Measurements from ENCODE around the gene YIPF1. TPM values are rescaled to one million over a fixed set of nuclear protein-coding genes. Genes with fewer than 3 reads are reported as not detected.
"Not testable (repeated sequence)": the region's sequence is repeated elsewhere in the genome, so short reads cannot be mapped to it uniquely, and the experiment has no call there.

Gene YIPF1
- total RNA-seq, 1 donor from 2014 or later = 37.3 TPM

DNA sequence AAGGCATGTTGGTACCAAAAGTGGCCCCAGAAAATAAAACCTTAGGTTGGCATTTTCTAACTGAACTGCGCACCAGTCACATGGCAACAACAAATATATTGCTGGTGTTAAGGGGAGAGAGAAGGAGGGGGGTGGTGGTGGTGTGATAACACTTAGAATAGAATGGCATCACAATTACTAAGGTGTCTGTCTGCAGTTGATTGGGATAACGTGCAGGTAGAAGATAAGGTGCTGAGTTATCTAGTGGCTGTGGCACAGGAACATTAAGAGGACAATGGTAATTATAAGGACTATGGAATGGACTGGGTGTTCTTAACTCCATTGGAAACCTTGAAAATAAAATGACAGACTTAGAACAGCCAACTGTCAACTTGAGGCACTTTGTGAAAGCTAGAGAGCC, 1.4 kb upstream of the YIPF1 start:
- Mint-ChIP-seq H3K4me3 (ENCODE audit: low read depth) (no peak overlapping the region), H3K27ac (no peak overlapping the region), H3K9me3 (ENCODE audit: low read depth) (no peaks in the 10 kb centered on the region), H3K4me1 (ENCODE audit: low read depth) (peaks cover 16% of the 10 kb centered on the region), H3K36me3 (ENCODE audit: insufficient read depth) (peaks cover 7% of the 10 kb centered on the region), H3K27me3 (no peaks in the 10 kb centered on the region)
- no peak for DNase-seq (ENCODE audit: low spot score, unreplicated experiment)
- TF ChIP-seq, protein P1, sequence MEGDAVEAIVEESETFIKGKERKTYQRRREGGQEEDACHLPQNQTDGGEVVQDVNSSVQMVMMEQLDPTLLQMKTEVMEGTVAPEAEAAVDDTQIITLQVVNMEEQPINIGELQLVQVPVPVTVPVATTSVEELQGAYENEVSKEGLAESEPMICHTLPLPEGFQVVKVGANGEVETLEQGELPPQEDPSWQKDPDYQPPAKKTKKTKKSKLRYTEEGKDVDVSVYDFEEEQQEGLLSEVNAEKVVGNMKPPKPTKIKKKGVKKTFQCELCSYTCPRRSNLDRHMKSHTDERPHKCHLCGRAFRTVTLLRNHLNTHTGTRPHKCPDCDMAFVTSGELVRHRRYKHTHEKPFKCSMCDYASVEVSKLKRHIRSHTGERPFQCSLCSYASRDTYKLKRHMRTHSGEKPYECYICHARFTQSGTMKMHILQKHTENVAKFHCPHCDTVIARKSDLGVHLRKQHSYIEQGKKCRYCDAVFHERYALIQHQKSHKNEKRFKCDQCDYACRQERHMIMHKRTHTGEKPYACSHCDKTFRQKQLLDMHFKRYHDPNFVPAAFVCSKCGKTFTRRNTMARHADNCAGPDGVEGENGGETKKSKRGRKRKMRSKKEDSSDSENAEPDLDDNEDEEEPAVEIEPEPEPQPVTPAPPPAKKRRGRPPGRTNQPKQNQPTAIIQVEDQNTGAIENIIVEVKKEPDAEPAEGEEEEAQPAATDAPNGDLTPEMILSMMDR (IDR thresholded peaks at IDR 0.05; ENCODE audit: unreplicated experiment) = no peak

DNA sequence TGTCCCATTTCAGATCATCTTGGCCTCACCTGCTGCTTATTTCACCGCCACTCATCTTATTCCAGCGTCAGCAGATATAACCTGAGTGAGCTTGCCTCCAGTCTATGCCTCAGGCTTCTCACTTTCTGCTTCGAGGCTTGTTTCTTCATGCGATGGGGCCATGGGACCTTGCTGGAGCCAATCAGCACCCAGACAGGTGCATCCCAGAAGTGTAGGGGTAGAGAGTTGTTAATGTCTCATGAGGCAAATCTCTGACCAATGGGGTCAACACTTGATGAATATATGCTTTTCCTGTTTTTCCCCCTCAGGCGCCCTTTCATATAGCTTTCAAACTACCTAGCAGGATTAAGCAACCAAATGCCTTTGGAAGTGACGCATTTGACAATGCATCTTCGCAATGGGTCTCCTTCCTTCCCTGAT, 935 bp upstream of the YIPF1 start:
- DNase-seq (ENCODE audit: low spot score, unreplicated experiment) = no peak
- H3K9me3 Mint-ChIP-seq (ENCODE audit: low read depth) = no peaks in the 10 kb centered on the region
- H3K27me3 Mint-ChIP-seq = no peaks in the 10 kb centered on the region
- H3K36me3 Mint-ChIP-seq (ENCODE audit: insufficient read depth) = peaks cover 7% of the 10 kb centered on the region
- H3K27ac Mint-ChIP-seq = no peak overlapping the region
- H3K4me3 Mint-ChIP-seq (ENCODE audit: low read depth) = peak overlapping the region; percentile 96
- TF ChIP-seq, protein P1 (IDR thresholded peaks at IDR 0.05; ENCODE audit: unreplicated experiment) = no peak
- peaks cover 16% of the 10 kb centered on the region for H3K4me1 Mint-ChIP-seq (ENCODE audit: low read depth)

DNA sequence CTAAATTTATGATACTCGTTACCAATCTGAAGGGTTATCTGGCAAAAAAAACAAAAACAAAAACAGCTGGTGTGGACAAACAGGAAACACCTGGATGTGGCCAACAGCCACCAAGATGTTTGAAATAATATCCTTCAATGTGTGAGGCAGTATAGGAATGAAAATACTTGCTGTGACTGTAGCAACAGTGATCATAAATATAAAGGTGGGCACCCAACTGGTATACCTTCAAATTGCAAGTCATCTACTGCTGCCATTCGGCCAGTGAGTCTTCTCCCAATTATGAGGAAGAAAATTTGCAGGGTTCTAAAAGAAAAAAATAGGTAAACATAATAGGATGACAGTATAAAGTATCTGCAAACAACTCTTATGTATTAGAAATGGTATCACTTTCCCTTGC, 916 bp downstream of the YIPF1 start:
- Mint-ChIP-seq H3K27me3 (no peaks in the 10 kb centered on the region), H3K4me3 (ENCODE audit: low read depth) (peak overlapping the region; percentile 96), H3K27ac (no peak overlapping the region), H3K36me3 (ENCODE audit: insufficient read depth) (peaks cover 7% of the 10 kb centered on the region), H3K4me1 (ENCODE audit: low read depth) (peaks cover 7% of the 10 kb centered on the region), H3K9me3 (ENCODE audit: low read depth) (no peaks in the 10 kb centered on the region)
- DNase-seq (ENCODE audit: low spot score, unreplicated experiment) = no peak
- TF ChIP-seq, protein P1 (IDR thresholded peaks at IDR 0.05; ENCODE audit: unreplicated experiment) = no peak

DNA sequence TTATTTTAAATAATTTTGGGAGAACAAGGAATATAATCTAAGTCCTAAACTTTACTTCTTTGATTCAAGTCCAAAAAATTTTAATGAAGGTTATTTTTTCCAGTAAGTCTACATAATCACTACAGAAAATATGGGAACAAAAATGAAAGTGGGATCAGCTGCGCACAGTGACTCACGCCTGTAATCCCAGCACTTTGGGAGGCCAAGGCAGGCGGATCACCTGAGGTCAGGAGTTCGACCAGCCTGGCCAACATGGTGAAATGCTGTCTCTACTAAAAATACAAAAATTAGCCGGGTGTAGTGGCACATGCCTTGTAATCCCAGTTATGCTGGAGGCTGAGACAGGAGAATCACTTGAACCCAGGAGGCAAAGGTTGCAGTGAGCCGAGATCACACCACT, 6.0 kb downstream of the YIPF1 start:
- not testable (repeated sequence) for H3K27ac Mint-ChIP-seq; H3K27me3 Mint-ChIP-seq; H3K9me3 Mint-ChIP-seq (ENCODE audit: low read depth); H3K4me1 Mint-ChIP-seq (ENCODE audit: low read depth); DNase-seq (ENCODE audit: low spot score, unreplicated experiment); H3K4me3 Mint-ChIP-seq (ENCODE audit: low read depth)
- peaks cover 33% of the 10 kb centered on the region for H3K36me3 Mint-ChIP-seq (ENCODE audit: insufficient read depth)

DNA sequence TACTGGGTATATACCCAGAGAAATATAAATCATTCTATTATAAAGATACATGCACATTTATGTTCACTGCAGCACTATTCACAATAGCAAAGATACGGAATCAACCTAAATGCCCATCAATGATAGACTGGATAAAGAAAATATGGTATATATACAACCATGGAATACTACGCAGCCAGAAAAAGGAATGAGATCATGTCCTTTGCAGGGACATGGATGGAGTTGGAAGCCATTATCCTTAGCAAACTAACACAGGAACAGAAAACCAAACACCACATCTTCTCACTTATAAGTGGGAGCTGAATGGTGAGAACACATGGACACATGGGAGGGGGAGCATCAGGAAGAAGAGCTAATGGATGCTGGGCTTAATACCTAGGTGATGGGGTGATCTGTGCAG, 7.7 kb downstream of the YIPF1 start:
- peaks cover 36% of the 10 kb centered on the region for H3K36me3 Mint-ChIP-seq (ENCODE audit: insufficient read depth)
- not testable (repeated sequence) for DNase-seq (ENCODE audit: low spot score, unreplicated experiment); H3K27ac Mint-ChIP-seq; H3K9me3 Mint-ChIP-seq (ENCODE audit: low read depth); H3K27me3 Mint-ChIP-seq; H3K4me1 Mint-ChIP-seq (ENCODE audit: low read depth); H3K4me3 Mint-ChIP-seq (ENCODE audit: low read depth)

DNA sequence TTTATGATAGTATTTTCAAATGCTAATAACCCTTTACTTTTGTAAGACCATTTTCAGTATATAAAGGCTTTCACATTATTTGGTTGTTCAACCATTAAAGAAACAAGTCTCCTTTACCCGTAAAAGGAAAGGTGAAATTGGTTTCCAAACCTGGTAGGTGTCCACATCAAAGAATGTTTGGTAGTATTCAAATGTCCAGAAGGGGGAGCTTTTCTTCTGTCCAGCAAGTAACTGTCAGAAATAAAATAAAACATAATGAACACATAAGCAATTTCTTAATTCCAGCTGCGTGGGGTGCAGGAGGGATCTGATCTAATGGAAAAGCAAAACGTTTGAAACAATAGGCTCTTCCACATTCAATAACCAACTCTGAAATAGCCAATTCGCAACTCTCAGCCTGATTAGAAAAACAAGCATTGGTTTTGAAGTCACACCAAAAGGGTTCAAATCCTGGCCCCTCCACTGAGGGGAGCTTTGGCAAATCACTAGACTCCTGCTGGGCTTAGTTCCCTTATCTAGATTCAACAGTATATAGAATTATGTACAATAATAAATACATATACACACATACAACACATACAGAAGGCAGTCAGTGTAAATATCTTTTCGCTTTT, 11.0 kb downstream of the YIPF1 start:
- H3K9me3 Mint-ChIP-seq (ENCODE audit: low read depth) = peaks cover 3% of the 10 kb centered on the region
- no peak overlapping the region for H3K27ac Mint-ChIP-seq
- TF ChIP-seq, protein P1 (IDR thresholded peaks at IDR 0.05; ENCODE audit: unreplicated experiment) = peak; percentile 72
- H3K27me3 Mint-ChIP-seq = no peaks in the 10 kb centered on the region
- DNase-seq (ENCODE audit: low spot score, unreplicated experiment) = no peak
- no peaks in the 10 kb centered on the region for H3K4me1 Mint-ChIP-seq (ENCODE audit: low read depth)
- peaks cover 39% of the 10 kb centered on the region for H3K36me3 Mint-ChIP-seq (ENCODE audit: insufficient read depth)
- H3K4me3 Mint-ChIP-seq (ENCODE audit: low read depth) = no peak overlapping the region

DNA sequence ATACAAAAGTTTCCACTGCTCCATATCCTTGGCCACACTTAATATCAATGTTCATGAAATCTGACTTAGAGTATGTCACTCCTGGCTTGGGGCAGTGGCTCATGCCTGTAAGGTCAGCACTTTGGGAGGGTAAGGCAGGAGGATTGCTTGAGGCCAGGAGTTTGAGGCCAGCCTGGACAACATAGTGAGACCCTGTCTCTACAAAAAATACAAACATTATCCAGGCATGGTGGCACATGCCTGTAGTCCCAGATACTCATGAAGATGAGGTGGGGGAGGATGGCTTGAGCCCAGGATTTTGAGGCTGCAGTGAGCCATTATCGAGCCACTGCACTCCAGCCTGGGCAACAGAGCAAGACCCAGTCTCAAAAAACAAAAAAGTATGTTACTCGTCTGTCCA, 14.4 kb downstream of the YIPF1 start:
- H3K27ac Mint-ChIP-seq; H3K9me3 Mint-ChIP-seq (ENCODE audit: low read depth); H3K4me3 Mint-ChIP-seq (ENCODE audit: low read depth); H3K4me1 Mint-ChIP-seq (ENCODE audit: low read depth); DNase-seq (ENCODE audit: low spot score, unreplicated experiment); H3K27me3 Mint-ChIP-seq: not testable (repeated sequence)
- peaks cover 16% of the 10 kb centered on the region for H3K36me3 Mint-ChIP-seq (ENCODE audit: insufficient read depth)
